ENCODE results near the gene ABLIM2. TPM values are rescaled to one million over a fixed set of nuclear protein-coding genes. Genes with fewer than 3 reads are reported as not detected.

The ABLIM2 gene
- total RNA-seq, 1 experiment from 2014 or later = 1.0 TPM

GRCh38 chr4:8169763-8170162 is 11.2 kb upstream of the ABLIM2 start:
- Histone ChIP-seq H2AFZ (ENCODE audit: low read length) (no peak overlapping the region), H3K14ac (ENCODE audit: insufficient read depth, low read length) (no peak overlapping the region), H3K23me2 (ENCODE audit: insufficient read length, low read depth, low read length, poor library complexity, severe bottlenecking) (no peaks in the 10 kb centered on the region), H4K5ac (ENCODE audit: insufficient read length, low read depth, low read length) (no peak overlapping the region), H3T11ph (ENCODE audit: low read length) (no peak overlapping the region), H4K8ac (replicated peaks; ENCODE audit: insufficient read length, low read depth, low read length) (no peak overlapping the region), H3K9me3 (ENCODE audit: control insufficient read depth, low read depth, low read length) (peaks cover 5% of the 10 kb centered on the region), H2BK15ac (ENCODE audit: low read depth, low read length) (no peak overlapping the region), H3K27me3 (ENCODE audit: insufficient read depth, low read length) (no peaks in the 10 kb centered on the region), H2BK20ac (ENCODE audit: low read depth, low read length, poor library complexity, severe bottlenecking) (no peak overlapping the region), H3K27ac (ENCODE audit: insufficient read length, low read depth, low read length) (no peak overlapping the region), H3K4me1 (ENCODE audit: insufficient read depth, low read length) (no peaks in the 10 kb centered on the region), H4K20me1 (ENCODE audit: control insufficient read depth, insufficient read depth, insufficient read length) (no peaks in the 10 kb centered on the region), H3K79me2 (ENCODE audit: insufficient read depth, low read length) (no peaks in the 10 kb centered on the region), H2AK5ac (ENCODE audit: insufficient read length, low read length) (no peak overlapping the region), H2BK120ac (ENCODE audit: low read depth, low read length, poor library complexity, severe bottlenecking) (no peak overlapping the region), H3K18ac (ENCODE audit: insufficient read length, low read depth, low read length) (no peak overlapping the region), H2BK12ac (ENCODE audit: insufficient read length, low read depth, low read length) (no peak overlapping the region), H4K91ac (ENCODE audit: insufficient read length, low read depth, low read length) (no peak overlapping the region), H3K79me1 (ENCODE audit: insufficient read depth, low read depth, low read length, poor library complexity, severe bottlenecking) (no peaks in the 10 kb centered on the region), H3K4me2 (ENCODE audit: insufficient read depth, insufficient read length, low read length) (no peak overlapping the region), H3K9ac (ENCODE audit: extremely low read depth, insufficient read length, low read length) (no peak overlapping the region), H3K56ac (ENCODE audit: insufficient read length, low read depth, low read length) (no peak overlapping the region), H3K4ac (ENCODE audit: low read depth, low read length) (no peak overlapping the region), H3K23ac (ENCODE audit: insufficient read length, low read depth, low read length) (no peak overlapping the region), H2BK5ac (ENCODE audit: insufficient read length, low read length) (no peak overlapping the region)
- Mint-ChIP-seq H3K4me3 (no peak overlapping the region), H3K27ac (no peak overlapping the region; a peak in 1 of 7 replicates), H3K4me1 (no peaks in the 10 kb centered on the region), H3K27me3 (ENCODE audit: low read depth) (peaks cover 20% of the 10 kb centered on the region), H3K9me3 (peaks cover 13 to 17% of the 10 kb centered on the region in 2 experiments), H3K36me3 (ENCODE audit: insufficient read depth in 1 of 3, low read depth in 3 of 3) (peaks cover 0 to 5% (median 4%) of the 10 kb centered on the region in 3 experiments; a peak in 2 of 7 replicates)
- no peak for DNase-seq
- no peak for TF ChIP-seq CTCF (conservative IDR thresholded peaks at IDR 0.05)
- no CpG with 5 or more reads among the region's 3 CpGs for WGBS (ENCODE audit: extremely low coverage, insufficient read length, low lambda C conversion rate)
